VCaP (cell line): ENCODE results near the gene EMC7.

ENCODE experiments used
- H3K27ac ChIP-seq: fragments of 450-650 bp; 2 replicates; pipeline ENCODE4 v1.5.1; 2017
- CTCF ChIP-seq: fragments of 450-650 bp; conservative IDR thresholded peaks from 2 replicates; pipeline ENCODE4 v1.5.1; 2017; ENCODE audit warnings: mild to moderate bottlenecking, moderate library complexity

The EMC7 gene

DNA sequence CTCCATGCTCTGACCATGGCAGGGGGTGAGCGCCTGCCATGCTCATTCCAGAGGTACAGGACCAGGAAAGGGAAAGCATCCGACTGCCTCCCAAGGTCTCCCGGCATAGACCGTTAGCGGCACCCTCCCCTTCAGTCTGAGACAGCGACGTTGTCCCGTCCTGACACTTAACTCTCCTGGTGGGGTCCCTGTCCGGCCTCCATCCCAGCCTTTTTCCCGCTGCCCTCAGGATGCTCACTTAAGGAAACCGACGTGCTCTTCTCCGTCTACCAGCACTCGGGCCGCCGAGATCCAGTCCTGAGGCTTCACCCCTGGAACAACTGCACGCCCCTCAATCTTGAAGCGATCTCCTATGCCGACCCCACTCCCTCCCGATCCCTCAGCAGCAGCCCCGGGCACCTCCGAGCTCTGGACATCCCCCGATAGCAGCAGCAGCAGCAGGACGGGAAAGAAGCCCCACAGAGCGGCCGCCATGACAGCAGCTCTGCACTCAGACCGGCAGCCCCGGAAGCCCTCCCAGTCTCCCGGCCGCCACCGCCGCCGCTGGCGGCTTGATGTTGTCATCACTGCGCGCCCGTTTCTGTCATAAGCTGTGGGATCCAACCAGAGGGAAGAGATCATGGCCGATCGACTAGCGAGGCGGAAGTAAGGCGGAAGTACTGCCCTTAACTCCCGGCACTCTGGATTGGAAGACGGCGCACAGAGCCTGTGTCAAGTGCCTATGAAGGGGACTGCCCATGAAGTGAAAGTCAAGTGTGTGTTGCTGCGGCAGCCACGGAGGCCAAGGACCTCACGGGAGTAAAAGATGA, at the start of gene EMC7, which contains the start of gene PGBD4:
TSS of gene EMC7 (minus strand) at position 497 of the 809 bp plus-strand sequence. CDS start at position 474, 23 bp downstream.
TSS of gene PGBD4 (plus strand) at position 718 of the 809 bp plus-strand sequence. CDS start 449 bp downstream, outside the sequence.
- TF ChIP-seq CTCF = no peak
- peak within 1 kb of the TSS; percentile 80 for H3K27ac ChIP-seq

- TF ChIP-seq CTCF = no peak
- no peak overlapping the region for H3K27ac ChIP-seq
Observed at GRCh38 chr15:34147371-34148140, 45.9 kb upstream of the EMC7 start.

DNA sequence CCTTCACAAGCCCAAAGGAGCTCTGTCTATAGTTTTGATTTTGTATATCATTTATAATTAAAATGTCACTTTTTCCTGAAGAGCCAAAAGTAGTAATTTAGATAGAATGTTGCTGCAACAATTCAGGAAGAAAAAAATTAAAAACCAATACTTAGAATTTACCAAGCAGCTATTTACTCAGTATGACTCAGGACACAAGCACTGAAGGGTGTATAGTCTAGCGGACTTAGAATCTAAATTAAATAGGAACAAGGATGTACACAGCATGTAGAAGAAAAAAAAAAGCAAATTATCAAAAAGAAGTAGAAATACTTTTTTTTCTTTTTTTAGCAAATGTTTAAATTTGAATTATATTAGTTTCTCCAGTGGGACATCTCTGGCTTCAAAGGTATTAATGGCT, 31.8 kb upstream of the EMC7 start:
- TF ChIP-seq CTCF = no peak

DNA sequence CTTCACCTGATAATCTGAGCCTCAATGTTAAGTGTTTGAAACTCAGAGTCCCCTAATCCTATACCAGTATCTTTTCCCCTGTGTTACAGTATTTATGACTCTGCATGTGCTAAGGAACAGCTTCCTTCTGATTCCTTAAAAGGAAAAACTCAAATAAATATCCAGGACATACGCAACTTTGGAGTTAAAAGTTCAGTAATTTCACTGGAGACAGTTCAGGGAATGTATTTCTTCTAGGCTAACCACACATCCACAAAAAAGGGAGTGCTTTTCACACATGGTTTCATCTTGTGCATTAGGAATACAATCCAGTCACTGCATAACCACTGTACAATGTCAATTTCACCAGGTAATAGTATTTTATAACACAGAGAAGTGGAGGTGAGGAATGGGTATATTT, 31.2 kb upstream of the EMC7 start:
- no peak overlapping the region for H3K27ac ChIP-seq
- no peak for TF ChIP-seq CTCF

More for the DNA sequence above, 31.8 kb upstream of the EMC7 start:
- H3K27ac ChIP-seq = no peak overlapping the region

DNA sequence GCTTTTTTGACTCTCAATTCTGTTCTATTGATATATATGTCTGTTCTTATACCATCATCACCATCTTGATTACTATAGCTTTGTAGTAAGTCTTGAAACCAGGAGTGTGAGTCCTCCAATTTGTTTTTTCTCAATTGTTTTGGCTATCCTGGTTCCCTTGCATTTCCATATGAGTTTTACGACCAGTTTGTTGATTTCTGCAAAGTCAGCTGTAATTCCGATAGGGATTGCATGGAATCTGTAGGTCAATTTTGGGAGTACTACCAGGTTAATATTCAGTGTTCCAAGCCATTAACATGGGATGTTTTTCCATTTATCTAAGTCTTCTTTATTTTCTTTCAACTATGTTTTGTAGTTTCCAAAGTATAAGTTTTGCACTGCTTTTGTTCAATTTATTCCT, 27.2 kb upstream of the EMC7 start:
- TF ChIP-seq CTCF = no peak
- H3K27ac ChIP-seq = no peak overlapping the region

- TF ChIP-seq CTCF = no peak
Observed at GRCh38 chr15:34126522-34126921, 24.9 kb upstream of the EMC7 start.

GRCh38 chr15:34125945-34126344, 24.3 kb upstream of the EMC7 start:
- H3K27ac ChIP-seq = no peak overlapping the region
- TF ChIP-seq CTCF = no peak

More at GRCh38 chr15:34126522-34126921, 24.9 kb upstream of the EMC7 start:
- H3K27ac ChIP-seq = no peak overlapping the region
